Activated T-cell treated with anti-CD3 and anti-CD28 coated beads for 1 hour (primary cell): ENCODE measurements around the gene EDN2.

ENCODE experiments used
- DNase-seq: peaks from one replicate; pipeline ENCODE4 v3.0.0-alpha.2; 2020; ENCODE audit warnings: low read depth

EDN2 gene

GRCh38 chr1:41437011-41437355 lies 47.5 kb downstream of the EDN2 start:
- DNase-seq = no peak

DNA sequence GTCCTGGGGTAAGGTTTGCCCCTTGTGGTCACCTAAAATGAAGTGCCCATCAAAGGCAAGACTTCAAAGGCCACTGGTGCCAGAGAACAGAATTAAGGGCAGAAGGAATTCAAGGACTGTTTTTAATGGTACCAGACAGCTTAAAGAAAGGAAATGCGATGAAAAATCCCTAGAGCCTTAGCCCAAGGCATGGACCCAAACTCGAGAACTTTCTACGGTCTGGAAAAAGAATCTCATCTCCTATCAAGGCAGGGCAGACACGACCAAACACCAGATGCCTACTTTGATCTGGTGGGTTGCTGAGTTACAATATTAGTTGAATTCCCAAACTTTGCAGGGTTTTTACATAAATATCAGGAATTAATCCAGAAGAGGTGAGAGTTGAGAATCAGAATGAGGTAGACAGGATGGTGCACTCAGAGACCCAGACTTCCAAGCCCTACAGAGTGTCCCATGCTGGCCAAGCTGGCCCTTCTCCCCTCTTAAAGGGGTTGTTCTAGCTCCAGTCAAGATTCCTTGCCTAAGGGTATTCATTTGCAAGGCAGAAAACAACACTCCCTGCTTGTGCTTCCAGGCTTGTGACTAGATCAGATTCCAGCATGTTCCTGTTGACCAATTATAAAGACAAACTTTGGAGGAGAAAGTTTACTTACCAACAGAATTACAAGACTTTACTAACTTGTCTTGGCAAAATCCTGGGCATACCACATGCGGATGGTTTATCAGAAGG lies 48.0 kb downstream of the EDN2 start:
- no peak for DNase-seq

DNA sequence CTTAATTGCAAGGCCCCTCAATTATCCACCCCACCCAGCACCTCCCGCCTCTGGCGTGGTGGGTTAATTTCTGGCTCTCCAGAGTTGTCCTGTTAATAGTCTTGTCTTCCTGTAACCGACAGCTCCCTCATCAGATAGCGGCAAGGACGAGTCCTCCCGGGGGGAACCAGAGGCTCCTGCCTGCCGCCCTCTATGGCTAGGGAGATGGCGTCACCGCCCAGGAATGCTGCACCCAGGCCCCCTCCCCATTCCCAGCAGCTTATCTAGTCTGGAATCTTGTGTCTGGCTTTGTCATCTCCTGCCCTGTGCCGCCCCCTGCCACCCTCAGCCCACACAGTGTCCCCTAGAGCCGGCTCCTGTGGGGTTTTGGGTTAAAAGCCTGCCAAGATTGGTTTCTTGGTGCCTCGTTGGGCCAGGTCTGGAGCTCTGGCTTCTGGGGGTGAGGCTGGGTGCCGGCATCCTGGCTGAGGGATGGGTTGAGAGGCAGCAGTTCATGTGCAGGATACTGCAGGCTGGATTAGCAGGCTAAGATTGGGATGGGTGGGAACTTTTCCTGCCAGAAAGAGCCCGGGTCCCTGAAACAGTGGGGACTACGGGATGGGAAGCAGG lies 48.8 kb downstream of the EDN2 start:
- DNase-seq = no peak

GRCh38 chr1:41434748-41435449 lies 49.6 kb downstream of the EDN2 start:
- no peak for DNase-seq

- DNase-seq = no peak
Measured at GRCh38 chr1:41434306-41434705, 50.2 kb downstream of the EDN2 start.

DNA sequence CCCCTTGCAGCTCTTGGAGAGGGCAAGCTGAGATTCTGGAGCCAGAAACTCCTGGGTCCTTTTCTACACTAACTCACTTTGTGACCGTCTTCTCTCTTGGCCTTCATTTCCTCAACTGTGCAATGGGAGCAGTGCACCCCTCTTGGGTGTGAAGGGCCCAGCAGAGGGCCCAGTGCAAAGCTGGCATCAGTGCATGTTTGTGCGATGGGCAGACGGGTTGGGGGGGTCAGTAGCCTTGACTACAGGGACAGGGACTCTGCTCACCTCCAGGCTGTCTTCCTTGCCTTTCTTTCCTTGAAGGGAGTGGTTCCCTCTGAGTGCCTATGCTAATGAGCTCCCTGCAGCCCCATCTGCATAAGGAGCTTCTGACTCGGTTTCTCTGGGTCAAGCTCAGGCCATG lies 51.0 kb downstream of the EDN2 start:
- DNase-seq = no peak

- DNase-seq = peak; percentile 62
Measured at GRCh38 chr1:41432481-41433280, 51.8 kb downstream of the EDN2 start.

DNA sequence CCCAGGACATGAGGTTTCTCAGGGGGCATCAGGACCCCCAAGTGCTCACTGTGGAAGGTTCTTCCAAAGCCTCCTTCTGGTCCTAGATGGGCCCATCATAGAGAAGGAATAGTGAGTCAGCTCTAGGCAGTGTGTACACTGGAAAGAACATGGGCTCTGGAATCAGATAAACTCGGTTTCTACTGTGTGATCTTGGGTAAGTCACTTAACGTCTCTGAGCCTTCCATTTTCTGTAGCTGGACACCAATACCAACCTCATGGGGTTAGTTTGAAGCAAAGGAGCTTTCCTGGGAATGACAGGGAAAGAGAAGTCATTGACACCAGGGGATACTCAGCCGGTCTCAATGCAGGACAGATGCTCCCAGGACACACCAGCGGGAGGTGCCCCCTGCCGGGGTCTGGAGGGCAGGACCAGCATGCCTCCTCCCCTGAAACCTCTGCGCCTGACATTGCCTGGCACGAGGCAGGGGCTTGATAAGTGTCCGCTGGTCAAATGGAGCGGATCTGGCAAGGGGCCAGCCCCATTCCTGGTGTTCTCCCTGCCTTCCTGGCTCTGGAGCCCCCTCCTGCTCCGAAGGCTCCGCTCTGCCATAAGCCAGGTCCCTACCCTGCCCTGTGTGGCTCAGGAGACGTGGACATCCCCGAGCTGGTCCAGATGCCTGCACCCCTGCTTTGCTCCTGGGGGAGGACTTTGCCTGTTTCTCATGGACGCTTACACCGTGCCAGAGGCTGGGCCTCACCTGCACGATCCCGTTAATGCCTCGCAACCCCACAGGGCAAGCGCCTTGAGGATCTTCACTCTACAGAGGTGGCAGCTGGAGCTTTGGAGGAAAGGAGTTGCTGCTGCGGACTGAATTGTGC lies 52.8 kb downstream of the EDN2 start:
- DNase-seq = no peak

- DNase-seq = no peak
Measured at GRCh38 chr1:41430582-41430981, 53.9 kb downstream of the EDN2 start.

DNA sequence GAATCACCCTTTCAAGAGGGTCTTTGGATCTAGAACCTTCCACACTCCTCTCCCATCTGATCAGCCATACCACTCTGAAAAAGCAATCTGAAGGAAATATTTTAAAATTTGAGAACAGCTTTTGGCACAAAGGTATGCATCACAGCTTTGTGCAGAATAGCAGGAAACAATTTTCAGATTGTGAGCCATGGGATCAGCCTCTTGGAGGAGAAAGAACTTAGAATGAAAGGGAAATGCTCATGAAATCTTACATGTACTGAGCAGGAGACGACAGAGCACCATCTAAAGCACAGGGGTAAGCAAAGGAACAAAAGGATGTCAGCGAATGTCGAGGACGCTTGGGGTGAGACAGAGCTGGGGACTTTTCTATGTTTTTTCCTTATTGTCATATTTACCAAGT lies 54.4 kb downstream of the EDN2 start:
- no peak for DNase-seq

DNA sequence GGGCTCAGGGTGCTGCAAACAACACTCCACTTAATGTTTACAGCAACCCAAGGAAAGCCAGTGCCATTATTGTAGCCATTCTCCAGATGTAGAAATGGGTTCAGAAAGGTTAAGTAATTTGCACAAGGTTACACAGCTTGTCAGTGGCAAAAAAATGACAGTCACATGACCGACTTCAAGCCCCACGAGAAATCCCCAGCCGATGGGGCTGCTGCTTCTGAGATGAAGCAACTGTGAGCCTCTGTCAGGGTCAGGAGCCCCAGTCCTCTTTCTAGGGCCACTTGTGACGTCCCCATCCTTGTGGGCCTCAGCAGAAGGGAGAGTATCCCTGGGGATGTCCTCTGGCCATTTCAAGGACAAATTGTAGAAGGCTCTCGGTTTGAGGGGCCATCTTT lies 54.8 kb downstream of the EDN2 start:
- no peak for DNase-seq
